GM19328 (cell line): Measurements from ENCODE around the gene PFDN1.

ENCODE experiments used
- ATAC-seq: cut with Tn5 transposase; IDR thresholded peaks from one replicate; pipeline ENCODE4 v1.9.1; 2021; ENCODE audit warnings: mild to moderate bottlenecking, moderate library complexity; ENCODE audit not compliant: unreplicated experiment

Gene PFDN1

DNA sequence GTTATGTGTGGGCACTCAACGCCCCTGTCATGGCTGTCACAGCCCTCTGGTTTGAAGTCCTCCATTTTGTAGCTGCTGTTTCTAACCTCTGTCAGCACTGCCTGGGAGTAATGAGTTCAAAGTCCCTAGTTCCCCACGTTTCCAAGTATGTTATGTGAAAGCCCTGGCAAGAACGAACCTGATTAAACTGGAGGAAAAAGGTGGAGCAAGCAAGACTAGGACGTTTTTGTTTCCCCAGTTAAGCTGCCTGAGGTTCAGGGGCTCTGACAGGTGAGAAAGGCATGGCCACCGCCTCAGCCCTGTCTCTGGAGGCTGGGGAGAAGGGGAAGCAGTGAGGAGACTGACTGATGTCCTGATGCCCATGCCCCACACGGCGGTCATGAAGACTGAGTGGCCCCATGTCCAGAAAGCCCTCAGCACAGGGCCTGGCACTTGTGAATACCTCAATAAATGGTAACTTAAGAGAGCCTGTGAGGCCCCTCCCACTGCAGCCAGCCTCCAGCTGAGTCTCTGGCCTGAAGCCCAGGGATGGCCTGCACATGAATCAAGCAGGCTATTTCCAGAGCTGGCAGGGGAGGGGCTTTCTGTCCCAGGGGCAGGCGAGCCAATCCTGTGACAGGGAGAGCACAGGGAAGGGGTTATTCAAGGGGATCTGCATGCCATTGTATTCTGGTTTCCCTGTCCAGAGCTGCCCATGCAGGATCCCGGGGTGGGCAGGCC is 61.8 kb downstream of the PFDN1 start:
- ATAC-seq: no peak

- no peak for ATAC-seq
These were observed 62.8 kb downstream of the PFDN1 start for GRCh38 chr5:140239939-140240700.

- ATAC-seq: no peak
These were observed 63.4 kb downstream of the PFDN1 start for GRCh38 chr5:140239461-140239860.

DNA sequence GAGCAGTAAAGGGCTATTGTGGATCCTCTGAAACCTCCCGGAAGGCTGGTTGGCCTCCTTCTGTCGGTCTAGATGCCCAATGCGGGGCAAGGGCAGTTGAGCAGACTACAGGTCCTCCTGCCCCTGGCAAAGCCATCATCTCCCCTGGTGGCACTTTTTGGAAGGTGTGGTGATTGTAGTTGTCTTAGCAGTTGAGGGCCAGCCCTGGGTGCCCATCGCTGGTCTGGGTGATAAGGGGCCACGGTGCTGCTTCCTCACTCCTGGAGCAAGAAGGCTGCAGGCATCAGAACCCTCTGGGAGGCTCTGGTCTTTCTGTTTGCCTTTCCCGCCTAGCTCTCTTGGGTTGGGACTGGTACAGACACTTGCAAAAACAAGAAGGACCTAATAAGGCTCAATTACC is 64.1 kb downstream of the PFDN1 start:
- ATAC-seq: no peak

GRCh38 chr5:140236891-140237598 is 65.9 kb downstream of the PFDN1 start:
- no peak for ATAC-seq

GRCh38 chr5:140235791-140236551 is 66.9 kb downstream of the PFDN1 start:
- ATAC-seq: no peak

- ATAC-seq: no peak
These were observed 68.4 kb downstream of the PFDN1 start for GRCh38 chr5:140234377-140234989.

DNA sequence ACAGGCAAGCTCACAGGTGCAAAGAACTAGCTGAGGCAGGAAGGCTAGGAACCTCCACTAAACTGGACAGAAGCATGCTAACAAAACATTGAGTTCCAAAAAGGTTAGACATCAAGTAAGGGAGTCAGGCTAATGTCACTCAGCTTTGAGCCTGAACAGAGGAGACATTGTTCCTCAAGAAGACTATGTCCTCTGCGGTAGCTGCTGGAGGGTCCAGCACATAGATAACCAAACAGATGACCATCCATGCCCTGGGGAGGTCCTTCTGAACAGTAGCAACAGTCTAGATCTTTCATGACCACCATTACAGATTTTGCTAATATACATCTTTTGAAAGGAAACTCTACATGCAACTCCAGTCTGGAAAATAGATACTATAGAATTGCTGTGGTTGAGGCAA is 70.2 kb downstream of the PFDN1 start:
- no peak for ATAC-seq

DNA sequence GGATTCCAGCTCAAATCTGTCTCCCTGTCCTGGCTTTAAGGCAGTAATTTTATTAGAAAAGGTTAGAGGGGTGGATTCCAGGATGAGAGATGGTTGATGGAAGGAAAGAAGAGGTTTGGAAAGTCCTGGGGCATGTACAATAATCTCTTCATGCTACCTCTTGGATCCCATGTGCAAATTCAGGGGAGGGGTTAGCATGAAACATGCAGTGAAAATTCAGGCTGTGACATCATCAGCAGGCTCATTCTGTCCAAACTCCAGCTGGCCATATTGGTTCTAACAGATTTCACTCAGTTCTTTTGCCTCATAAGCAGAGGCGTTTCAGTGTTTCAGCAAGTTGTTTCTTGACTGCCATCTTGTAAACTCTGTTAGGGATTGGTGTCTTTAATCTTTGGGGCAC is 72.5 kb downstream of the PFDN1 start:
- no peak for ATAC-seq

GRCh38 chr5:140228364-140228837 is 74.5 kb downstream of the PFDN1 start:
- ATAC-seq: no peak

GRCh38 chr5:140227046-140227445 is 75.9 kb downstream of the PFDN1 start:
- no peak for ATAC-seq

DNA sequence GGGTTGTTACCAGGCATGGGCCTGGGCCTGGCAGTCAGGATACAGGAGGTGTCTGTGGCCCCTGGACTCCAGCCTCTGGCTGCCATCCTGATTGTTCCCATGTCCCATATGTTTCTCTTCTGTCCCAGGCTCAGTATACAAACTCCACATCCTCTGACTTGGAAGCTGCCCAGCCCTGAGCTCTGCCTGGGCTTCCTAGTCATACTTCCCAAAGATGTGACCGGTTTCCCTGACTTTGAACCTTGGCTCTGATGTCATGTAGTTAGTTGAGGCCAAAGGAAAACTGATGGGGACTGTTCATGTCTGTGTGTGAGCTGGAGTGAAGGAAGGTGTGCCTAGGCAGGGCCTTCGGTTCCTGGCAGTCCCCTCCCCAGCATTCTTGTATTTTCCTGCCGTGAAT is 77.5 kb downstream of the PFDN1 start:
- ATAC-seq: no peak

- ATAC-seq: no peak
These were observed 78.2 kb downstream of the PFDN1 start for GRCh38 chr5:140224658-140225057.

DNA sequence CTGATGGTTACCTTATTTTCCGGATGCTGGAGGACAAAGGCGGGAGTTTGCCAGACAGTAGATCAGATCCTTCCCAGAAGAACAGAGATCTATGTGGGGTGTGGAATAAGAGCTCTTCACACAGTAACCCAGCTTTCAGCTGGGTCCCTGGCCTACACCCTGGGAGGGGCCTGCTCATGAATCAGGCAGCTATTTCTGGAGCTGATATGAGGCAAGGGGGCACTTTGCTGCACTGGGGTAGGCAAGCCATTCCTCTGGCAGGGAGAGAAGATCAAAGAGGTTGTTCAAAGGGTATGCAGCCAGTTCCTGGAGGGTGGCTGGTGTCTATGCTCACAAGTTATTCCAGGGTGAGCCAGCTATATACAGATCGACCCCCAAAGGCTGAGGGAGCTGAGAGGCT is 79.3 kb downstream of the PFDN1 start:
- ATAC-seq: no peak

DNA sequence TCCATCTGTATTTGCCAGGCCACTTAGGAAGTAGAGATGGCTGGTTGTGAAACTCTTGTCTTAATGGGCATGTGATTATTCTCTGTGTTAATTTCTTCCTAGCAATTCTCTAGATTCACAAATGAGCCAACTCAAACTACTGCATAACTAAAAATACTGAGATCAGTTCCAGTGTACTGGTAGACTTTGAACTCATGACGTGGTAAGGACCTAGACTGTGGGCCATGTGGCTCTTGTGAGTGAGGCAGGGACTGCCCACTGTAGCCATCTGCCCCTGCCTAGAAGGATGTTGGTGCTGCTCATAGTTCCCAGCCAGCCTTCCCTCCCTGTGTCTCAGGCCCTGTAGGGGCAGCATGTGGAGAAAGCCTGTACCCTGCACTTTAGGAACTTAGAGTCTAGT is 80.5 kb downstream of the PFDN1 start:
- ATAC-seq: no peak

DNA sequence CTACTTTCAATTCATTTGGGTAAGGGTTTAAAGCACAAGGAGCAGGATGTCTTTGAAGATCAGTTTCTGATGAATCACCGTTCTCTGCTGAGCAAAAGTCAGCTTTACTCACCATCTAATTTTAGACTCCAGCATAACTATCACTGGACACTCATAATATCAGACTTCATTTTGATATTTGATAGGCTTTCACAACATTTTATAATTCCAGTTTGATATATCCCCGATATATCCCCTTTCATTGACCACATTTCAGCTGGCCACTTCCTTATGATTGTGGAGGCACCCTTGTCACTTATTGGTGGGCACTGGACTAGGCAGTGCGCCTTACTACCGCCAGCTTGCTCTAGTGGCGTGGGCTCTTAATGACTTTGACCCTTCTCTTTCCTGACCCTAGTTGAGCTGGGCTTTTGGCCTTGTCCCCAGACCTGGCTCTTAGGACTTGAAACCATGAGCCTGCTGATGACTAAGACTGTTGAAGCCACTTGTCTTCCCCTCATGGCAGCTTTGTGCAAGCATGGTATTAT is 81.1 kb downstream of the PFDN1 start:
- no peak for ATAC-seq

DNA sequence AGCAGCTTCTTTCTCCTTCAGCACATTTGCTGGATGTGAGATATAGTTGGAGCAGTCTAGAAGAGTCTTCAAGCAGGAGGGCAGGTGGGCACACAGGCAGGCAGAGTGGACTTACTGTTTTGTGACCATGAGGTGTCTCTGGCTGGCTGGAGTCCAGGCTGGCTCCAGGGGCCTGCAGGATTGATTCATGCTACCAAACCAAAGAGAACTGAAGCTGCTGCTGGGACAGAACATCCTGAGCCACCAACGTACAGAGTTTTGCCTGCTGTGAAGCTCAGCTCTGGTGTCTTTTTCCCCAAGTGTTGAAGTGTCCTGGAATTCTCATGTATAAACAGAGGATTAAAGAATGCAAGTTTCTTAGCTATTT is 82.2 kb downstream of the PFDN1 start:
- ATAC-seq: no peak

DNA sequence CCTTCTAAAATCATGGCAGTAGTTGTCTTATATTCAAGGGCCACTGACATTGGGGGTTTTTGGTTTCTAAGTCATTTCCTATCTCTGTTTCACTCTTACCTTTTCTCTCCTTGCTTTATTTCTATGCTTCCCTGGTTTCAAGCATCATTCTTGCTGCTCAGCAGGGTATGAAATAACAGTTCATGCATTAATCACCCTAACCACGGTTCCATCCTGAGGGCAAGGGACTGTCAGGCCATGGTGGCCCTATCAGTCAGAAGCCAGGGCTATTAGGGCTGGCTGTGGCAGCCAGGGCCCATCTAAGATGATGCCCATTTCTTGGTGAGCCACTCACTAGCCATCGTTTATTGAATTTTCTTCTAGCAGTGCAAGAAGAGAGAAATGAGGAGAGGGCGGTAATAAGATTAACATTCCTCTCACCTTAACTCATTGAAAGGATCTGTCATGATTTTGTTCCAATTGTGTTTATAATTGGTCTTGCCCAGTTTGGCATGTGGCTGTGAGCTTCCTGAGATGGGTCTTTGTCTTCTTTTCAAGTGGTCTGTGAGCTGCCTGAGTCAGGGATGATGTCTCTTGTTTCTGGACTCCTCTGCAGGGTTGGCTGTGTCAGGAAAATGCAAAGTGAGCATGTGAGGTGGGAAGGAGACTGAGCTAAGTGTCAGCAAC is 82.7 kb downstream of the PFDN1 start:
- ATAC-seq: no peak

DNA sequence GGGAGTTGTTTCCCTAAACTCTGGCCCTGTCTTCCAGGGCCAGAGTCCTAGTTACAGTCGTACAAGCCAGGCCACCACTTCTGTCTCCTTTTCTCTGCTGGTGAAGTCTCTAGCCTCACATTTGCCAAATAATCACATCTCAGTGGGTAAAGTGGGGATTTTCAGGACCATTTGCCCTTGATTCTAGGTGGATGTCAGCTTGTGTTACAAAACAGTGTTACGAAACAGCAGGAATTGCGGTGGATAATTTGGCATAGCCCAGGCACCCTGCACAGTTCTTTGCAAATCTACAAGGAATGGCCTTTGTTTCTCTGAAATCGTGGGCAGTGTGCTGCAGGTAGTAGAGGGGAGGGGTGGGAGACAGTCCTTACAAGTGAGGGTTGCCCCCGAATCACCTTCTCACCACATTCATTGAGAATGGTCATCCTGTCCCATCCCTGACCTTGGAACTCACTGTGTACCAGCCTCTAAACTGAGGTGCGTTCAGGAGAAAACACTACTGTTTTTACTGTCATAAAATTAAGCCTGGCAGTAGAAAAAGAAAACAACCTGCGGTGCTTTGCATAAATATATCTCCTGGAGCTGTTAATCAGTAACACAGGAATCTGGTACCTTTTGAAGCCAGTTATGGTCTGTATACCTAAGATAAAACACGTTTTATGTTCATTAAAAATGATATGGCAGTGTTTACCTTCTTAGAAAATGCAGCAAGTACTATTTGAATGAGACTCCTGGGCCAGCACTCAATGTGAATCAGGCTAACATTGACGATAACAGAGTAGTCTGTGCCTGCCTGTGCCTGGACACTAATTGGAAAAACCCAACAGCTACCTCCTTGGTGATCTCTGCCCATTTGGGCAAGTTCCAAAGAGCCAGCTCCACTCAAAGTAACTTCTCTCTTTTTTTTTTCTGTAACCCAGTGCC is 83.6 kb downstream of the PFDN1 start:
- no peak for ATAC-seq
